Left lung (tissue), 10 donors: ENCODE results near the gene CENPP. TPM values are rescaled to one million over a fixed set of nuclear protein-coding genes. Genes with fewer than 3 reads are reported as not detected.

Source experiments
- ATAC-seq: fragments of 200-7000 bp; cut with Tn5 transposase; one replicate; pipeline ENCODE4 v1.9.1; 2020; ENCODE audit warnings: moderate library complexity
- DNase-seq, 4 donors: peaks; one replicate each; pipeline ENCODE4 v3.0.0-alpha.2; 2013 to 2020
- H3K27ac ChIP-seq, 2 donors: fragments of 200-600 bp; sonication (generic) in 1 of 2; one replicate each; pipeline versions ENCODE4 v1.5.0 to v1.8.0; 2020 to 2021
- H3K27me3 ChIP-seq, 2 donors: fragments of 200-600 bp; sonication (generic) in 1 of 2; one replicate each; pipeline versions ENCODE4 v1.5.0 to v1.8.0; 2020 to 2021
- H3K36me3 ChIP-seq, 2 donors: fragments of 200-600 bp; sonication (generic) in 1 of 2; one replicate each; pipeline versions ENCODE4 v1.5.0 to v1.8.0; 2020 to 2021
- H3K4me1 ChIP-seq, 2 donors: fragments of 200-600 bp; one replicate each; pipeline ENCODE4 v1.8.0; 2021
- H3K4me3 ChIP-seq, 2 donors: fragments of 200-600 bp; sonication (generic) in 1 of 2; one replicate each; pipeline versions ENCODE4 v1.5.0 to v1.8.0; 2020 to 2021; ENCODE audit warnings: mild to moderate bottlenecking in 1 of 2
- H3K9me3 ChIP-seq, 2 donors: fragments of 200-600 bp; sonication (generic) in 1 of 2; one replicate each; pipeline versions ENCODE4 v1.5.0 to v1.8.0; 2020 to 2021
- intact Hi-C, 2 donors: fragments of 100-400 bp; cut with DNase I; formaldehyde crosslinking; loops; one replicate each; pipeline versions ENCODE4 v1.11.2 to v1.14.2; 2022
- polyA plus RNA-seq, 6 donors: library from polyadenylated mRNA; unstranded; fragments of 120-200 nt; gene quantifications; one replicate each; pipeline ENCODE4 v1.2.1, GENCODE V29; 2013; ENCODE audit not compliant: insufficient read length in 6 of 6
- total RNA-seq, 2 donors: library from RNA; stranded (reverse); fragmentation: NEBNext Ultra II Directional; extraction: Animal tissue kit (Norgen Biotek cat#: 25700); gene quantifications; one replicate each; pipeline ENCODE4 v1.2.1, GENCODE V29; 2021
- TF ChIP-seq, protein P1 (sequence below), 2 donors: fragments of 200-600 bp; sonication (generic) in 1 of 2; IDR thresholded peaks; one replicate each; pipeline versions ENCODE4 v1.5.0 to v1.8.0; 2021; ENCODE audit warnings: antibody characterized with exemption in 2 of 2
- donor health status: DM: no; HTN: yes; CAD: no.
- donor health status: DM: no; HTN: no; CAD: no.

Gene CENPP
- total and polyA plus RNA-seq, 8 donors: 3.2 to 9.0 (median 5.7) TPM

DNA sequence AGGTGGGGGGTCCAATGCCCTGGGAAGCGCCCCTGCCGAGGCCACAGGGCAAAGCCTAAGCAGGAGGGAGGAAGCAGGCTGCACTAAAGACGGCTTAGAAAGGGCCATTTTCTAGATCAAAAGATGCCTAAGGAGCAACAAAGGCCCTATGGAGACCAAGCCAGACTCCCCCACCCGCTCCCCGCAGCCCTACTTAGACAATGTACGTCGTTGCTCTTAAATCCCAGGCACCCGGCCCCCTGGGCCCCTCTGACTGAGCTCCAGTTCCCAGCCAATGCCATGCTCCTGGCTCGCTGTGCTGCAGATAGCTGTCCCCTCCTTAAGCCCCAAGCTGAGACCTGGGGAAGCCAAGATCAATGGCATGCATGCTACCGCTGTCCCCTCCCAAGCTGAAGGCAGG is 333.8 kb downstream of the CENPP start:
- no peak for ATAC-seq
- Histone ChIP-seq H3K36me3 (peaks cover 0 to 54% of the 10 kb centered on the region in 2 donors), H3K4me1 (peaks cover 0 to 11% of the 10 kb centered on the region in 2 donors), H3K4me3 (no peak overlapping the region), H3K27me3 (no peaks in the 10 kb centered on the region), H3K27ac (no peak overlapping the region), H3K9me3 (no peaks in the 10 kb centered on the region)
- TF ChIP-seq, protein P1, sequence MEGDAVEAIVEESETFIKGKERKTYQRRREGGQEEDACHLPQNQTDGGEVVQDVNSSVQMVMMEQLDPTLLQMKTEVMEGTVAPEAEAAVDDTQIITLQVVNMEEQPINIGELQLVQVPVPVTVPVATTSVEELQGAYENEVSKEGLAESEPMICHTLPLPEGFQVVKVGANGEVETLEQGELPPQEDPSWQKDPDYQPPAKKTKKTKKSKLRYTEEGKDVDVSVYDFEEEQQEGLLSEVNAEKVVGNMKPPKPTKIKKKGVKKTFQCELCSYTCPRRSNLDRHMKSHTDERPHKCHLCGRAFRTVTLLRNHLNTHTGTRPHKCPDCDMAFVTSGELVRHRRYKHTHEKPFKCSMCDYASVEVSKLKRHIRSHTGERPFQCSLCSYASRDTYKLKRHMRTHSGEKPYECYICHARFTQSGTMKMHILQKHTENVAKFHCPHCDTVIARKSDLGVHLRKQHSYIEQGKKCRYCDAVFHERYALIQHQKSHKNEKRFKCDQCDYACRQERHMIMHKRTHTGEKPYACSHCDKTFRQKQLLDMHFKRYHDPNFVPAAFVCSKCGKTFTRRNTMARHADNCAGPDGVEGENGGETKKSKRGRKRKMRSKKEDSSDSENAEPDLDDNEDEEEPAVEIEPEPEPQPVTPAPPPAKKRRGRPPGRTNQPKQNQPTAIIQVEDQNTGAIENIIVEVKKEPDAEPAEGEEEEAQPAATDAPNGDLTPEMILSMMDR (IDR thresholded peaks at IDR 0.05): no peak
- intact Hi-C loops: no loop called here
- peak in 1 of 4 donors; percentile 69 for DNase-seq

DNA sequence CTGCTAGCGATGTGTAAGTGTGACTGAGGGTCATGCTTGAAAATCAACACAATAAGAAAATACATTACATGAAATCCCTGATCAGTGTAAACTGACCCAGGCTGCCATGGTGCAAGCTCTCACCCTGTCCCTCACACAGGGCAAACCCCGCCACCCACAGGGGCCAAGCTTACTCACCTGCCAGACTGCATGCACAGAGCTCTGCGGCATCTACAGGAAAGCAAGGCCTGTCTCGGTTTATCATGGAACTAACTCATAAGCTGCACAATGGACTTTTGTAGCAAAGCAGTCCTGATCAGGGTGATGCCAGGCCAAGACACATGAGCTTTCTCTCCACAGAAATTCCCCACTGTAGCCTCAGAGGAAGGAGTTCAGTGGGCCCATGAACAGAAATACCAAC is 334.5 kb downstream of the CENPP start:
- Histone ChIP-seq H3K36me3 (peaks cover 0 to 47% of the 10 kb centered on the region in 2 donors), H3K4me3 (no peak overlapping the region), H3K27ac (no peak overlapping the region), H3K9me3 (no peaks in the 10 kb centered on the region), H3K4me1 (peaks cover 0 to 16% of the 10 kb centered on the region in 2 donors), H3K27me3 (no peaks in the 10 kb centered on the region)
- ATAC-seq (no peak), DNase-seq (peak in 1 of 4 donors; percentile 49)
- TF ChIP-seq, protein P1 (IDR thresholded peaks at IDR 0.05): no peak
- intact Hi-C loops: no loop called here

DNA sequence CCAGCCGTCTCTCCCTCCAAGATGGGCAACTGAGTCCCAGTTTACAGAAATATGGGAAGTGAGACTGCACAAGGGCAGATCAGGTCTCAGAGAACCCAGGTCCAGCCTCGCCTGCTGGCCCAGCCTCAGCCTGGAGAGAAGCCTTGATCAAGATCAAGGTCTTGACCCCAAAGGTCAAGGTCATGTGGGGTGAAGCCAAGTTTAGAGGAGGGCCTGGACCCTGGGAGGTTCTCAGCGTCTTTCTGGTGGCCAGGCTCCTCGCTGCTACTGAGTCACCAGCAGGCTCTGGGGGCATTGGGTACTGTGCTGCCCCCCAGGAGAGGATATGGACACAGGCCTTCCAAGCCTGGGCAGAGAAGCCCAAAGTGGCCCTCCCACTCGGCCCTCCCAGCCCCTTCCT is 335.4 kb downstream of the CENPP start:
- peaks cover 0 to 16% of the 10 kb centered on the region in 2 donors for H3K4me1 ChIP-seq
- no peaks in the 10 kb centered on the region for H3K9me3 ChIP-seq
- ATAC-seq (no peak), DNase-seq (peak in 1 of 4 donors; percentile 21)
- no peaks in the 10 kb centered on the region for H3K27me3 ChIP-seq
- peaks cover 0 to 42% of the 10 kb centered on the region in 2 donors for H3K36me3 ChIP-seq
- H3K4me3 ChIP-seq: no peak overlapping the region
- TF ChIP-seq, protein P1 (IDR thresholded peaks at IDR 0.05): no peak
- H3K27ac ChIP-seq: no peak overlapping the region
- intact Hi-C loops: no loop called here

DNA sequence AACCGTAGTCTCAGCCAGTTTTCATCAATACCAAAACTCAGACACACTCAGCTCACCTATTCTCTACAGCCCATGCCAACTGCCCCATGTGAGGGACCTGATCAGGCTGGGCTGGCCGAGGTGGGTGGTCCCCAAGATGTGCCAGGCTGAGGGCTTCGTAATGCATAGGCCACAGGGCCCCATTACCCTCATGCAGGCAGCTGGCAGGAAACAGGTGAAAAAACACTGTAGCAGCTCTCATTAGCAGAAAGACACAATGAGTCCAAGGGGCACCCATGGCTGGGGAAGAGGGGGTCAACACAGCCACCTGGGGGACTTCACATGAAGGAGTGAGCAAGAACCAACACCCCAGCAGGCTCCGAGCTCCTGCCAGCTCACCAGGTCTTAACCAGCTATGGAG is 336.0 kb downstream of the CENPP start:
- H3K36me3 ChIP-seq: peaks cover 0 to 42% of the 10 kb centered on the region in 2 donors
- H3K9me3 ChIP-seq: no peaks in the 10 kb centered on the region
- DNase-seq (peak in 1 of 4 donors; percentile 17), ATAC-seq (no peak)
- TF ChIP-seq, protein P1 (IDR thresholded peaks at IDR 0.05): no peak
- peaks cover 0 to 16% of the 10 kb centered on the region in 2 donors for H3K4me1 ChIP-seq
- intact Hi-C loops: no loop called here
- no peak overlapping the region for H3K4me3 ChIP-seq
- no peaks in the 10 kb centered on the region for H3K27me3 ChIP-seq
- H3K27ac ChIP-seq: no peak overlapping the region

DNA sequence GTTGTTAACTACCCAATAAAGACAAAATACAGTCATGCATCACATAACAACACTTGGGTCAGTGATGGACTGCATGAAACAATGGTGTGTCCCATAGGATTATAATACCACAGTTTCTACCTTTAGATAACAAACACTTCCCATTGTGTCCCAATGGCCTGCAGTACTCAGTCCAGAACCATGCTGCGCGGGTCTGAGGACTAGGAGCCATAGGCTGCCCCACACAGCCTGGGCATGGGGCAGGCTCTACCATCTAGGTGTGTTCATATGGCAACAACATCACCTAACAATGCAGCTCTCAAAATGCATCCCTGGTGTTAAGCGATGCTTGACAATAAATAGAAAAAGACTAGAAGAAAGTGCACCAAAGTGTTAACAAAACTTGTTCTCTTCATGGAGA is 337.4 kb downstream of the CENPP start:
- Histone ChIP-seq H3K36me3 (peaks cover 0 to 30% of the 10 kb centered on the region in 2 donors), H3K4me3 (no peak overlapping the region), H3K4me1 (peaks cover 0 to 18% of the 10 kb centered on the region in 2 donors), H3K27me3 (no peaks in the 10 kb centered on the region), H3K9me3 (no peaks in the 10 kb centered on the region), H3K27ac (no peak overlapping the region)
- DNase-seq (peak in 1 of 4 donors; percentile 16), ATAC-seq (no peak)
- TF ChIP-seq, protein P1 (IDR thresholded peaks at IDR 0.05): no peak
- intact Hi-C loops: no loop called here
